ENCODE measurements around the gene DUSP11.

DUSP11 gene

DNA sequence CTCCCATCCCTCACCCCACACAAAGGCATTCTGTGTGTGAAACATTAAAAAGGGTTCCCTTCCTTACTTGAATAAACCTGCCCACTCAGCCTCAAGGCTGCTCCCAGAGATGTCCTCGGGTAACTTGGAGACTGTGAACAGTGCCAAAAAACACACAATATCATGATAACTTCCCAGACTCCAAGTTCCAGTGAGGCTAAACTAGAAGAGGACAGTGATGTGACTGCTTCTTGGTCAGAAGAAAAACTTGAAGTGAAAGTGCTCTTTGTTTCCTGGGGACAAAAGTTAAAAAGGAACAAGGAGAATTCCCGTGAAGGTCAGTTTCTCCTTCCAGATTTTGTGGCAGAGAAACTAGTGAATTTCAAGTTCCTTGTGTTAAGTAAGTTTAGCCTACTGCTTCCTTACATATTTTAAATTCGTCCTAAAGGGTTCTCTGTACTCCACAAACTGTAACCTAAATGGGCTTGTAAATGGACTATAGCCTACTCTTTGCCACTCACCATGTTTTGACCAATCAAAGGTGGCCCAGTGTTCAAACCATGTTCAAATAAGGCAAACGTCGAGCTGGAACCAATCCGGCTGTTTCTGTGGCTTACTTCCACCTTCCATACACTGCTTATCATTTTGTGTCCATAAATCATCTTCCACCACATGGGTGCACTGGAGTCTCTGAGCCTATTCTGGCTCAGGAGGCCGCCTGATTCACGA is 63.2 kb downstream of the DUSP11 start:
- no peak for DNase-seq

- no peak for DNase-seq
Observed at GRCh38 chr2:73714091-73714490, 65.8 kb downstream of the DUSP11 start.
